Thyroid gland (tissue), 4 donors: ENCODE measurements around the gene KASH5.

Experiments used
- POLR2A ChIP-seq, 2 donors: fragments of 450-650 bp; IDR thresholded peaks; one replicate each; pipeline ENCODE4 v1.6.1; 2017; ENCODE audit warnings: antibody characterized with exemption in 2 of 2, mild to moderate bottlenecking in 2 of 2, moderate library complexity in 1 of 2
- TF ChIP-seq, protein P1 (sequence below), 6 experiments: fragments of 200-600 bp in 3 of 6; fragments of 450-650 bp in 3 of 6; sonication (generic) in 3 of 6; IDR thresholded peaks; one replicate each; pipeline ENCODE4 v1.5.1; 2016 to 2019; ENCODE audit warnings: antibody characterized with exemption in 6 of 6, mild to moderate bottlenecking in 2 of 6, inconsistent platforms in 1 of 6, moderate library complexity in 1 of 6

DNA sequence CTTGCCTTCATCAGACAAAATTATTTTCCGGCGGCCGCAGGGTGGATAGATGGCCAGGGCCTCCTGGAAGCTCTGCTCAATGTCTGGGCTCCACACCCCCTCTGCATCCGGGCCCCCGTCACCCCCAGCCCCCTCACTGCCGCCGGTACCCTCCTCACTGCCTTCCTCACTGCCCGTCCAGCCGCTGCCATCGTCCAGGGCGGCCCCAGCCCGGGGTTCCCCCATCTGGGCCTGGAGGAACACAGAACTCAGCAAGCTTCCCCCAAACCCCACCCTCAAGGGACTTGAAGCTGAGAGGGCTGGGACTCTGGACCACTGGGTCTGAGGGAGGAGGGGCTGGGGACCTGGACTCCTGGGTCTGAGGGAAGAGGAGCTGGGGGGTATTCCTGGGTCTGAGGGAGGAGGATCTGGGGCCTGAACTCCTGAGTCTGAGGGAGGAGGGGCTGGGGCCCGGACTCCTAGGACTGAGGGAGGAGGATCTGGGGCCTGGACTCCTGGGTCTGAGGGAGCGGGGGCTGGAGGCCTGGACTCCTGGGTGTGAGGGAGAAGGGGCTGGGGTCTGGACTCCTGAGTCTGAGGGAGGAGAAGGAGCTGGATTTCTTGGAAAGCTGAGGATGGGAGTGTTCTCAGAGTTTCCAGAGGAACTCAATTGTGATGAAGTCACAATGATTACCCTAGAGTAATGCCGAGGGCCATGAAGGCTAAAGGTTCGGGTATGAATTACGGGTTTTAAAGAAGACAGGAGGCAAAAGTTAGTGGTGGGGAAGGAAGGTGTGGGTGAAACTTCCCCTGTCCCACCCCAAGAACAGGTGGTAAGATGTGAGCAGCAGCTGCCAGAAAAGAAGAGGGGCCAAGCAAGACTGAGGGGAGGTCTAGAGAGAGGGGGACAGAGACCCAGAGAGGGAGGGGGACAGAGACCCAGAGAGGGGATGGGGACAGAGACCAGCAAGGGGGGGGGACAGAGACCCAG, 27.9 kb upstream of the KASH5 start:
- TF ChIP-seq, protein P1, sequence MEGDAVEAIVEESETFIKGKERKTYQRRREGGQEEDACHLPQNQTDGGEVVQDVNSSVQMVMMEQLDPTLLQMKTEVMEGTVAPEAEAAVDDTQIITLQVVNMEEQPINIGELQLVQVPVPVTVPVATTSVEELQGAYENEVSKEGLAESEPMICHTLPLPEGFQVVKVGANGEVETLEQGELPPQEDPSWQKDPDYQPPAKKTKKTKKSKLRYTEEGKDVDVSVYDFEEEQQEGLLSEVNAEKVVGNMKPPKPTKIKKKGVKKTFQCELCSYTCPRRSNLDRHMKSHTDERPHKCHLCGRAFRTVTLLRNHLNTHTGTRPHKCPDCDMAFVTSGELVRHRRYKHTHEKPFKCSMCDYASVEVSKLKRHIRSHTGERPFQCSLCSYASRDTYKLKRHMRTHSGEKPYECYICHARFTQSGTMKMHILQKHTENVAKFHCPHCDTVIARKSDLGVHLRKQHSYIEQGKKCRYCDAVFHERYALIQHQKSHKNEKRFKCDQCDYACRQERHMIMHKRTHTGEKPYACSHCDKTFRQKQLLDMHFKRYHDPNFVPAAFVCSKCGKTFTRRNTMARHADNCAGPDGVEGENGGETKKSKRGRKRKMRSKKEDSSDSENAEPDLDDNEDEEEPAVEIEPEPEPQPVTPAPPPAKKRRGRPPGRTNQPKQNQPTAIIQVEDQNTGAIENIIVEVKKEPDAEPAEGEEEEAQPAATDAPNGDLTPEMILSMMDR (IDR thresholded peaks at IDR 0.05): no peak
- no peak for TF ChIP-seq POLR2A (IDR thresholded peaks at IDR 0.05)
